ENCODE results near the gene PGLYRP1. TPM values are rescaled to one million over a fixed set of nuclear protein-coding genes. Genes with fewer than 3 reads are reported as not detected.

Gene PGLYRP1
- polyA plus RNA-seq, 3 donors = 0.36 to 0.39 (median 0.37) TPM

GRCh38 chr19:46021531-46022041, 1.3 kb downstream of the PGLYRP1 start:
- no peak overlapping the region for H3K4me3 ChIP-seq (replicated peaks in 1 of 3; ENCODE audit: low read depth in 2 of 3, low read length in 3 of 3)
- H2AFZ ChIP-seq (ENCODE audit: insufficient read depth, low read depth, low read length, poor library complexity, severe bottlenecking) = no peak overlapping the region
- H3K4me1 Mint-ChIP-seq = peaks cover 33% of the 10 kb centered on the region
- WGBS (ENCODE audit: insufficient coverage) = 69% methylated on average over 9 of the region's 11 CpGs
- H3K36me3 Mint-ChIP-seq = peaks cover 4 to 19% of the 10 kb centered on the region in 2 donors
- peaks cover 33 to 50% (median 41%) of the 10 kb centered on the region in 3 donors for H3K27me3 Mint-ChIP-seq (ENCODE audit: low read depth in 3 of 3)
- no peaks in the 10 kb centered on the region for H3K9me3 ChIP-seq (replicated peaks in 1 of 2; ENCODE audit: control insufficient read depth in 1 of 2, insufficient read depth in 1 of 2, low read length in 2 of 2)
- TF ChIP-seq CTCF (IDR thresholded peaks at IDR 0.05) = no peak
- H3K27ac ChIP-seq (ENCODE audit: low read depth in 1 of 2, low read length in 2 of 2) = no peak overlapping the region
- peak overlapping the region in 1 of 2 donors; percentile 80 for H3K4me3 Mint-ChIP-seq
- H3K27me3 ChIP-seq (ENCODE audit: control insufficient read depth in 2 of 2, insufficient read depth in 2 of 2, low read length in 2 of 2) = peaks cover 3 to 34% of the 10 kb centered on the region in 2 donors
- intact Hi-C loops (cut with micrococcal nuclease) = no loop called here
- no peaks in the 10 kb centered on the region for H3K36me3 ChIP-seq (replicated peaks in 1 of 2; ENCODE audit: control insufficient read depth in 1 of 2, insufficient read depth in 2 of 2, low read length in 2 of 2)
- H3K4me2 ChIP-seq (replicated peaks; ENCODE audit: extremely low read depth, low read length, poor library complexity, severe bottlenecking) = no peak overlapping the region
- H3K9me3 Mint-ChIP-seq = peaks cover 0 to 3% (median 0%) of the 10 kb centered on the region in 7 donors
- H3K4me1 ChIP-seq (ENCODE audit: control insufficient read depth in 1 of 2, insufficient read depth in 2 of 2, low read length in 2 of 2) = peaks cover 25 to 35% of the 10 kb centered on the region in 2 donors
- no peak for DNase-seq
- H3K79me2 ChIP-seq (ENCODE audit: insufficient read depth, low read length) = no peaks in the 10 kb centered on the region
- H3K27ac Mint-ChIP-seq = no peak overlapping the region
- no peak overlapping the region for H3K9ac ChIP-seq (ENCODE audit: insufficient read depth, low read length, poor library complexity, severe bottlenecking)
- peaks cover 5% of the 10 kb centered on the region for H4K20me1 ChIP-seq (ENCODE audit: insufficient read depth, low read length)

GRCh38 chr19:46020819-46021125, 2.1 kb downstream of the PGLYRP1 start:
- WGBS (ENCODE audit: insufficient coverage) = 94% methylated on average over 7 of the region's 7 CpGs
- no peak overlapping the region for H3K27ac ChIP-seq (ENCODE audit: low read depth in 1 of 2, low read length in 2 of 2)
- Mint-ChIP-seq H3K27me3 (ENCODE audit: low read depth in 3 of 3) (peaks cover 38 to 56% (median 43%) of the 10 kb centered on the region in 3 donors), H3K4me1 (peaks cover 29% of the 10 kb centered on the region), H3K27ac (peak overlapping the region in 1 of 7 donors; percentile 11), H3K4me3 (no peak overlapping the region), H3K9me3 (peaks cover 0 to 5% (median under 1%) of the 10 kb centered on the region in 7 donors), H3K36me3 (peaks cover 7 to 21% of the 10 kb centered on the region in 2 donors)
- H3K36me3 ChIP-seq (replicated peaks in 1 of 2; ENCODE audit: control insufficient read depth in 1 of 2, insufficient read depth in 2 of 2, low read length in 2 of 2) = no peaks in the 10 kb centered on the region
- H3K79me2 ChIP-seq (ENCODE audit: insufficient read depth, low read length) = no peaks in the 10 kb centered on the region
- H3K4me1 ChIP-seq (ENCODE audit: control insufficient read depth in 1 of 2, insufficient read depth in 2 of 2, low read length in 2 of 2) = peaks cover 24 to 35% of the 10 kb centered on the region in 2 donors
- peaks cover 5 to 40% of the 10 kb centered on the region in 2 donors for H3K27me3 ChIP-seq (ENCODE audit: control insufficient read depth in 2 of 2, insufficient read depth in 2 of 2, low read length in 2 of 2)
- no peak overlapping the region for H3K9ac ChIP-seq (ENCODE audit: insufficient read depth, low read length, poor library complexity, severe bottlenecking)
- H4K20me1 ChIP-seq (ENCODE audit: insufficient read depth, low read length) = peaks cover 11% of the 10 kb centered on the region
- no peak overlapping the region for H3K4me3 ChIP-seq (replicated peaks in 1 of 3; ENCODE audit: low read depth in 2 of 3, low read length in 3 of 3)
- H3K4me2 ChIP-seq (replicated peaks; ENCODE audit: extremely low read depth, low read length, poor library complexity, severe bottlenecking) = no peak overlapping the region
- no peak for DNase-seq
- intact Hi-C loops (cut with micrococcal nuclease) = no loop called here
- no peak for TF ChIP-seq CTCF (IDR thresholded peaks at IDR 0.05)
- no peaks in the 10 kb centered on the region for H3K9me3 ChIP-seq (replicated peaks in 1 of 2; ENCODE audit: control insufficient read depth in 1 of 2, insufficient read depth in 1 of 2, low read length in 2 of 2)
- H2AFZ ChIP-seq (ENCODE audit: insufficient read depth, low read depth, low read length, poor library complexity, severe bottlenecking) = no peak overlapping the region

Data from CD14-positive monocyte (primary cell).